ENCODE data around the gene CDK11B. TPM values are rescaled to one million over a fixed set of nuclear protein-coding genes. Genes with fewer than 3 reads are reported as not detected.

CDK11B gene
- total and polyA plus RNA-seq, 2 experiments from 2014 or later: 22.4 to 76.7 TPM

- H4K20me1 ChIP-seq (replicated peaks; ENCODE audit: insufficient read depth): no peaks in the 10 kb centered on the region
- no peak overlapping the region for H2AFZ ChIP-seq
- peaks cover 4% of the 10 kb centered on the region; the same call in 2 of the 3 replicates for H3K36me3 Mint-ChIP-seq (ENCODE audit: low read depth)
- no peak overlapping the region for H3K4me3 ChIP-seq
- no peak for ATAC-seq
- H3K4me1 Mint-ChIP-seq: no peaks in the 10 kb centered on the region
- H3K27ac ChIP-seq (ENCODE audit: low read depth): no peak overlapping the region
- H3K27ac Mint-ChIP-seq: no peak overlapping the region
- no peaks in the 10 kb centered on the region for H3K27me3 ChIP-seq (ENCODE audit: insufficient read depth)
- no peaks in the 10 kb centered on the region for H3K9me2 ChIP-seq (ENCODE audit: insufficient read depth)
- no peak for DNase-seq (ENCODE audit: low spot score)
- no peaks in the 10 kb centered on the region for H3K79me2 ChIP-seq (replicated peaks; ENCODE audit: insufficient read depth)
- no peaks in the 10 kb centered on the region for H3F3A ChIP-seq (replicated peaks; ENCODE audit: low read depth)
- H3K27me3 Mint-ChIP-seq (ENCODE audit: insufficient read depth, low read depth, poor library complexity): peaks cover 1% of the 10 kb centered on the region
- no peaks in the 10 kb centered on the region for H3K4me1 ChIP-seq (ENCODE audit: insufficient read depth)
- H3K36me3 ChIP-seq (ENCODE audit: insufficient read depth): no peaks in the 10 kb centered on the region
- H3K4me3 Mint-ChIP-seq: no peak overlapping the region
- H3K4me2 ChIP-seq: no peak overlapping the region
- TF ChIP-seq JUNB (IDR thresholded peaks at IDR 0.05; ENCODE audit: unreplicated experiment): no peak
- no peak for TF ChIP-seq REST (IDR thresholded peaks at IDR 0.05; ENCODE audit: unreplicated experiment)
- no peak for TF ChIP-seq EZH2phosphoT487 (IDR thresholded peaks at IDR 0.05; ENCODE audit: unreplicated experiment)
- no peak for TF ChIP-seq ZNF331 (CRISPR knock-in tag; IDR thresholded peaks at IDR 0.05; ENCODE audit: low read depth)
- TF ChIP-seq STAT1 (IDR thresholded peaks at IDR 0.05; ENCODE audit: unreplicated experiment): no peak
- TF ChIP-seq CREB1 (CRISPR knock-in tag; IDR thresholded peaks at IDR 0.05; ENCODE audit: low read depth): no peak
- TF ChIP-seq ZNF462 (CRISPR knock-in tag; IDR thresholded peaks at IDR 0.05): no peak
- no peak for TF ChIP-seq ZNF114 (CRISPR knock-in tag; IDR thresholded peaks at IDR 0.05)
- no peak for TF ChIP-seq POLR2AphosphoS5 (IDR thresholded peaks at IDR 0.05; ENCODE audit: low read depth)
- TF ChIP-seq ETS1 (IDR thresholded peaks at IDR 0.05): no peak
- TF ChIP-seq NANOG (IDR thresholded peaks at IDR 0.05; ENCODE audit: borderline replicate concordance): no peak
- TF ChIP-seq CTCF (conservative IDR thresholded peaks at IDR 0.05; ENCODE audit: low read depth in 2 of 2): no peak
- no peak for TF ChIP-seq EZH2 (IDR thresholded peaks at IDR 0.05; ENCODE audit: low read depth, unreplicated experiment)
- no peaks in the 10 kb centered on the region for H3K9me3 Mint-ChIP-seq
Measured at GRCh38 chr1:1703796-1704195, 45.0 kb upstream of the CDK11B start.
